ENCODE results near the gene SPAG7. TPM values are rescaled to one million over a fixed set of nuclear protein-coding genes. Genes with fewer than 3 reads are reported as not detected.

Gene SPAG7
- total RNA-seq, 2 donors from 2014 or later: 83.9 to 122 TPM

DNA sequence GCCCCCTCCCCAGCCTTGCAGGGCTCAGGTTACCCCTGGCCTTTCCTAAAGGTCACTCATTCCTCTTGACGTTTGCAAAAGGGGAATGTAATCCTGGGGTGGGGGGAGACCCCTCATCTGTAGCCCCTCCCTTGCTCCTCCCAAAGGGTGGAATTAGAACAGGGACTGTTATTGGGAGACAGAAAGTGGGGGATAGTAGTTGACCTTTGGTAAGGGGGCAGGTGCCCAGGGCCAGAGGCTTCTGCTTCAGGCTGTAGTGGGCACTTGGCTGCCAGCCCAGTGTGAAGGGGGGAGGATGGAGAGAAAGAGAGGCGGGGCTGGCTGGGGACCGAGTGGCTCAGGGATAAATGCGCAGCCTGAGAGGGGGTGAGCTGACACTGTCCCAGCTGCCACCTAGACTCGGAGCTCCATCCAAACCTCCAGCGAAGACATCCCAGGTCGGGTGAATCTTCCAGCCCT is 16.8 kb downstream of the SPAG7 start, which contains the start of gene ENO3:
ENO3 (plus strand) TSS at position 374 of the 459 bp plus-strand sequence. CDS start 711 bp downstream, outside the sequence.
- peaks cover 3% of the 10 kb centered on the region for H3K36me3 ChIP-seq
- peak within 1 kb of the TSS; percentile 98 to 100 for H3K27ac ChIP-seq
- peak within 1 kb of the TSS; percentile 80 to 89 for H3K4me3 ChIP-seq
- H3K4me1 ChIP-seq: peaks cover 0 to 46% of the 10 kb centered on the region in 2 donors
- TF ChIP-seq, protein P1, sequence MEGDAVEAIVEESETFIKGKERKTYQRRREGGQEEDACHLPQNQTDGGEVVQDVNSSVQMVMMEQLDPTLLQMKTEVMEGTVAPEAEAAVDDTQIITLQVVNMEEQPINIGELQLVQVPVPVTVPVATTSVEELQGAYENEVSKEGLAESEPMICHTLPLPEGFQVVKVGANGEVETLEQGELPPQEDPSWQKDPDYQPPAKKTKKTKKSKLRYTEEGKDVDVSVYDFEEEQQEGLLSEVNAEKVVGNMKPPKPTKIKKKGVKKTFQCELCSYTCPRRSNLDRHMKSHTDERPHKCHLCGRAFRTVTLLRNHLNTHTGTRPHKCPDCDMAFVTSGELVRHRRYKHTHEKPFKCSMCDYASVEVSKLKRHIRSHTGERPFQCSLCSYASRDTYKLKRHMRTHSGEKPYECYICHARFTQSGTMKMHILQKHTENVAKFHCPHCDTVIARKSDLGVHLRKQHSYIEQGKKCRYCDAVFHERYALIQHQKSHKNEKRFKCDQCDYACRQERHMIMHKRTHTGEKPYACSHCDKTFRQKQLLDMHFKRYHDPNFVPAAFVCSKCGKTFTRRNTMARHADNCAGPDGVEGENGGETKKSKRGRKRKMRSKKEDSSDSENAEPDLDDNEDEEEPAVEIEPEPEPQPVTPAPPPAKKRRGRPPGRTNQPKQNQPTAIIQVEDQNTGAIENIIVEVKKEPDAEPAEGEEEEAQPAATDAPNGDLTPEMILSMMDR (IDR thresholded peaks at IDR 0.05): no peak
- no peaks in the 10 kb centered on the region for H3K27me3 ChIP-seq
- no peak for DNase-seq (ENCODE audit: low spot score)
- H3K9me3 ChIP-seq: no peaks in the 10 kb centered on the region

DNA sequence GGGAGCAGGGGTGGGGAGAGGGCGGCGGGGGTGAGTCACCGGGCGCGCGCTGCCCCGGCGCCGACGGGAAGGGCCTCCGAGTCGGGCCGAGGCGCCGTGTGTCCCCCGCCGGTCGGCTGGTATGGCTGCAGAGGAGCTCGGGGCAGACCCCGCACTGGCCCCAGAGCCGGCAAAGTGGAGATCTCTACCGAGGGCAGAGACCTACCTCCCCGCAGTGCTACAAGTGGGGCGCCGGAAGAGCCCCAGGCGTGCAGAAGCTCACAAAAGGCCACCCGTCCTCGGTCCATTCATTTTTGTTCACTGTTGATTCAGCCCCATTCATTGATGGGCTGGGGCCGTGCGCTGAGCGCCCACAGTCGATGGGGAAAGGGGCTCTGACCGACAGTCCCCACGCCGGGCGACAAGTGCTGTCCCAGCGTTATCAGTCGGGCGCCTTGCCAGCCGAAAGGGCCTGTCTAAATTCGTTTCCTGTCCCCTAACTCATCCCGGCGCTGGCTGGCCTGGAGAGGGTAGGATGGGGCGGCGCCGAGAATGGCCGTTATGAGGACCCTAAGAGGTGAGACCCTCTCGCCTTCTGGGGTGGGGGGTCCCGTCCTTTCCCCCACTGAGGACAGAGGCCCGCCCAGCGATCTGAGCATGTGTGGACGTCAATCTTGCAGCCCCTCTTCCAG is 17.4 kb downstream of the SPAG7 start:
- H3K4me3 ChIP-seq: peak overlapping the region; percentile 80 to 89
- no peaks in the 10 kb centered on the region for H3K27me3 ChIP-seq
- peaks cover 0 to 51% of the 10 kb centered on the region in 2 donors for H3K4me1 ChIP-seq
- no peaks in the 10 kb centered on the region for H3K9me3 ChIP-seq
- H3K36me3 ChIP-seq: peaks cover 9% of the 10 kb centered on the region
- no peak for DNase-seq (ENCODE audit: low spot score)
- H3K27ac ChIP-seq: peak overlapping the region; percentile 98 to 100
- TF ChIP-seq, protein P1 (IDR thresholded peaks at IDR 0.05): peak in 1 of 2 donors; percentile 9

DNA sequence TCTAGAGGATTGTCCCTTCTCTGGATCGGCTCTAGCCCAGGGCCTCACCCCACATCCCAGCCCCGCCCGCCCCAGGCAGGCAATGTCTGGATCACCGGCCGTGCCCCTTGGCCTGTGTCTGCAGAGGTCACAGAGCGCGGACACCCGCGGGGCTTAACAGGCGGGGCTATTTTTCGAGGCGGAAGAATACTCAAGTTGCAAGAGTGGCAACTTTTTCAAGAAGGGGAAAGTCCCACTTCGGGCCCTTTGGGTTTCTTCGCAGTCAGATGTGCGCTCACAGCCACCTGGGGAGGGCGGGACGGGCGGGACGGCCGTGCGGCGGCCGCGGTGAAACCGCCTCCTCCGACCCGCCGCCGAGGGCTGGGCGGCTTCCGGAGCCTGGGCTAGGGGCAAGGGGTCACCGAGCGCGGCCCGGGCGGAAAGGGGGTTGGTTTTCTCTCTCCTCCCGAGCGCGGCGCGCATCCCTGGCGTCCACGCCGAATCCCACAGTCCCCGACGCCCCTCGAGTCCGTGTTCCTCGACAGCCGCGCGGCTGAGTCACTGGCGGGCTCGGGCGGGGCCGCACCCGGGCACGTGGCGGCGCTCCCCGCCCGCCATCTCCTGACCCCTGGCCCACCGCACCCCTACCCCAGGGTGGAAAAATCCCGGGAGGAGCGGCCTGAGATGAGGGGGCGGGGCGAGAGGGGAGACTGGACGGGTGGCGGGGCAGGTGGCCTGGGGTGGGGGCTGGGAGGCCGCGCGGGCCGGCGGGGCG is 18.1 kb downstream of the SPAG7 start:
- H3K4me1 ChIP-seq: peaks cover 0 to 58% of the 10 kb centered on the region in 2 donors
- peaks cover 15% of the 10 kb centered on the region for H3K36me3 ChIP-seq

DNA sequence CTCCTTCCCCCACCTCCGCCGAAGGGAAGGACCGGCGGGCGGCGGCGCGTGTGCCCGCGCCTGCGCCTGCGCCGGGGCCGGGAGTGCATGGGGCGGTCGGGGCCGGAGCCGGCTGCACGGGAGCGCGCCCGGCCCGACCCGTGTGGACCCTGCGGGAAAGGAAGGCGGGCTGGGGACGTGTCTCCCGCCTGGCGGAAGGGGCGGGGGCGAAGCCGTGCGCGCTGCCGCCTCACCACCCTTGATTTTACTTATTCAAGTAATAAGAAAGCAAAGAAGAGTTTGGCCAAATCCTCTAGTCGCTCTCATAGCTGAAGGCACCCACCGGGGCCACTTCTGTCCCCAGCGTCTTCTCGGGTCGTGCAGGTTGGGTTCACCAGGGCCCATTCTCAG is 18.7 kb downstream of the SPAG7 start:
- Histone ChIP-seq H3K4me1 (peaks cover 0 to 64% of the 10 kb centered on the region in 2 donors), H3K9me3 (no peaks in the 10 kb centered on the region), H3K27ac (peak overlapping the region; percentile 98 to 100), H3K4me3 (peak overlapping the region; percentile 80 to 89), H3K27me3 (no peaks in the 10 kb centered on the region), H3K36me3 (peaks cover 19% of the 10 kb centered on the region)
- TF ChIP-seq, protein P1 (IDR thresholded peaks at IDR 0.05): no peak
- DNase-seq (ENCODE audit: low spot score): peak; percentile 74

More for the DNA sequence above, 18.1 kb downstream of the SPAG7 start:
- Histone ChIP-seq H3K27ac (peak overlapping the region; percentile 98 to 100), H3K27me3 (no peaks in the 10 kb centered on the region), H3K4me3 (peak overlapping the region; percentile 80 to 89), H3K9me3 (no peaks in the 10 kb centered on the region)
- TF ChIP-seq, protein P1 (IDR thresholded peaks at IDR 0.05): no peak
- peak; percentile 82 for DNase-seq (ENCODE audit: low spot score)

DNA sequence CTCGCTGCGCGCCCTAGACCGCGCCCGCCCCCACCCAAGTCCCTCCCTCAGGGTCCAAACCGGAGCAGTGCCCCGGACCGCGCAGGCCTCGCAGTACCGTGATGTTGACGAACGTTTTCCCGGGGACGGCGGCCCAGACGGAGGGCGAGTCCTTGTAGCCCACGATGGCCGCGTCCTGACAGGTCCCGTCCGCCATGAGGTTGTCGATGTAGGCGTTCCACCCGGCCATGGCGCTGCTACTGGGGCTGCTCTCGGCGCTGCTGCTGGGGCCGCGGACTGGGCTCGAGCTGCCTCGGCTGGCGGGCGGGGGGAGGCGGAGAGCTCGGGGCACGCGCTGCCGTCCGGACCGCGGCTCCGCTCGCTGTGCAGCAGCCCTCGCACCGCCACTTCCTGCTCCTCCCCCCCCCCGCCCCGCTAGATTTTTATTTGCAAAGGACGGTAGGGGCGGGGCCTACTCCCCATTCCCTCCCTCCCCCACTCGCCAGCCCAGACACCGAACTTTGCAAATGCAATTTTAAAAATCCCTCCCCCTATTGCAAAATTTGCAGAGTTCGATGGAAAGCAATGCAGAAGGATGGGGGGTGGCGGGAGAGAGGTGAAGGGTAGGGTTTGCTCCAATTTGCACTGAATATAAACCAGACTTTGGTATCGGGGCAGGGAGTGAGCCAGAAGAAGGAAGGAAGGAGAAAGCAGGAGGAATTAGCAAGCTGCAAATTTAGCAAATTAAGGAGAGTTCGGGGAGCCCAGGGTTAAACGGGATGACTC is 19.3 kb downstream of the SPAG7 start, which contains the start of gene PFN1:
PFN1 (minus strand) TSS at position 365 of the 765 bp plus-strand sequence; CDS start at position 229, 136 bp downstream.
- peaks cover 24% of the 10 kb centered on the region for H3K36me3 ChIP-seq
- H3K27me3 ChIP-seq: no peaks in the 10 kb centered on the region
- no peaks in the 10 kb centered on the region for H3K9me3 ChIP-seq
- peaks cover 0 to 67% of the 10 kb centered on the region in 2 donors for H3K4me1 ChIP-seq
- peak; percentile 92 for DNase-seq (ENCODE audit: low spot score)
- TF ChIP-seq, protein P1 (IDR thresholded peaks at IDR 0.05): no peak
- peak within 1 kb of the TSS; percentile 80 to 89 for H3K4me3 ChIP-seq
- peak within 1 kb of the TSS; percentile 98 to 100 for H3K27ac ChIP-seq
